CD14-positive monocyte (primary cell): ENCODE data around the gene NTM. TPM values are rescaled to one million over a fixed set of nuclear protein-coding genes. Genes with fewer than 3 reads are reported as not detected.

Experiments used
- DNase-seq, 3 donors: peaks; one replicate each; pipeline ENCODE4 v3.0.0-alpha.2; 2011 to 2022
- H2AFZ ChIP-seq: 2 replicates; pipeline ENCODE4 v1.6.0; 2012; ENCODE audit warnings: mild to moderate bottlenecking, low read depth, low read length, inconsistent platforms; ENCODE audit not compliant: insufficient read depth, poor library complexity, severe bottlenecking
- H3K27ac ChIP-seq, 2 donors: 1 replicate in 1 of 2; 2 replicates in 1 of 2; pipeline ENCODE4 v1.5.1; 2012 to 2013; ENCODE audit warnings: low read length in 2 of 2, control low read depth in 1 of 2, inconsistent platforms in 1 of 2, low read depth in 1 of 2, mild to moderate bottlenecking in 1 of 2
- H3K27me3 ChIP-seq, 2 donors: one replicate each; pipeline versions ENCODE4 v1.6.0 to v1.6.1; 2011 to 2013; ENCODE audit warnings: low read length in 2 of 2; ENCODE audit not compliant: control insufficient read depth in 2 of 2, insufficient read depth in 2 of 2
- H3K36me3 ChIP-seq, 2 donors: replicated peaks in 1 of 2; 1 replicate in 1 of 2; 2 replicates in 1 of 2; pipeline versions ENCODE4 v1.5.1 to v1.6.1; 2012 to 2013; ENCODE audit warnings: low read length in 2 of 2, control low read depth in 1 of 2, inconsistent platforms in 1 of 2, mild to moderate bottlenecking in 1 of 2; ENCODE audit not compliant: insufficient read depth in 2 of 2, control insufficient read depth in 1 of 2
- H3K4me1 ChIP-seq, 2 donors: 1 replicate in 1 of 2; 2 replicates in 1 of 2; pipeline versions ENCODE4 v1.5.1 to v1.6.1; 2012 to 2013; ENCODE audit warnings: low read length in 2 of 2, control low read depth in 1 of 2, inconsistent platforms in 1 of 2, mild to moderate bottlenecking in 1 of 2, moderate library complexity in 1 of 2; ENCODE audit not compliant: insufficient read depth in 2 of 2, control insufficient read depth in 1 of 2
- H3K4me2 ChIP-seq: replicated peaks from 2 replicates; pipeline ENCODE3; 2012; ENCODE audit warnings: low read length, moderate library complexity, mild to moderate bottlenecking; ENCODE audit not compliant: poor library complexity, severe bottlenecking; ENCODE audit errors: extremely low read depth
- H3K4me3 ChIP-seq, 3 experiments: fragments of 200-600 bp in 1 of 3; sonication (generic) in 1 of 3; replicated peaks in 1 of 3; 1 replicate in 2 of 3; 2 replicates in 1 of 3; pipeline ENCODE4 v1.5.1; 2011 to 2013; ENCODE audit warnings: low read length in 3 of 3, mild to moderate bottlenecking in 3 of 3, control low read depth in 2 of 3, low read depth in 2 of 3, inconsistent platforms in 1 of 3, moderate library complexity in 1 of 3
- H3K79me2 ChIP-seq: 2 replicates; pipeline ENCODE4 v1.6.0; 2012; ENCODE audit warnings: mild to moderate bottlenecking, control low read depth, inconsistent platforms, low read length, moderate library complexity; ENCODE audit not compliant: insufficient read depth
- H3K9ac ChIP-seq: 2 replicates; pipeline ENCODE4 v1.6.0; 2017; ENCODE audit warnings: low read length, mild to moderate bottlenecking; ENCODE audit not compliant: insufficient read depth, poor library complexity, severe bottlenecking
- H3K9me3 ChIP-seq, 2 donors: replicated peaks in 1 of 2; 1 replicate in 1 of 2; 2 replicates in 1 of 2; pipeline versions ENCODE4 v1.5.1 to v1.6.1; 2012 to 2013; ENCODE audit warnings: low read length in 2 of 2, control low read depth in 1 of 2; ENCODE audit not compliant: control insufficient read depth in 1 of 2, insufficient read depth in 1 of 2
- H4K20me1 ChIP-seq: 2 replicates; pipeline ENCODE4 v1.6.0; 2012; ENCODE audit warnings: mild to moderate bottlenecking, low read length, control low read depth, moderate library complexity; ENCODE audit not compliant: insufficient read depth
- H3K27ac Mint-ChIP-seq, 7 donors: one replicate each; pipeline ENCODE4 v1.8.0; 2020; ENCODE audit warnings: mild to moderate bottlenecking in 7 of 7, mixed read lengths in 7 of 7, moderate library complexity in 6 of 7, inconsistent platforms in 2 of 7
- H3K27me3 Mint-ChIP-seq, 3 donors: one replicate each; pipeline ENCODE4 v1.8.0; 2021 to 2022; ENCODE audit warnings: low read depth in 3 of 3, mild to moderate bottlenecking in 3 of 3, mixed read lengths in 3 of 3, moderate library complexity in 3 of 3, inconsistent platforms in 1 of 3
- H3K36me3 Mint-ChIP-seq, 2 donors: one replicate each; pipeline ENCODE4 v1.8.0; 2020; ENCODE audit warnings: mixed read lengths in 2 of 2, inconsistent platforms in 1 of 2, mild to moderate bottlenecking in 1 of 2
- H3K4me1 Mint-ChIP-seq: one replicate; pipeline ENCODE4 v1.8.0; 2020; ENCODE audit warnings: mild to moderate bottlenecking, mixed read lengths
- H3K4me3 Mint-ChIP-seq, 2 donors: one replicate each; pipeline ENCODE4 v1.8.0; 2020; ENCODE audit warnings: mild to moderate bottlenecking in 2 of 2, mixed read lengths in 2 of 2, moderate library complexity in 1 of 2
- H3K9me3 Mint-ChIP-seq, 7 donors: one replicate each; pipeline ENCODE4 v1.8.0; 2020 to 2022; ENCODE audit warnings: mixed read lengths in 7 of 7, mild to moderate bottlenecking in 6 of 7, moderate library complexity in 6 of 7, inconsistent platforms in 2 of 7
- CTCF ChIP-seq: fragments of 200-600 bp; IDR thresholded peaks from one replicate; pipeline ENCODE4 v1.8.0; 2022; ENCODE audit warnings: antibody characterized with exemption, mild to moderate bottlenecking
- WGBS: methylation state at CpG from one replicate; pipeline ENCODE4 v1.1.5; 2013; ENCODE audit warnings: missing lambda C conversion rate; ENCODE audit not compliant: insufficient coverage; 5-methylcytosine and 5-hydroxymethylcytosine counted together
- intact Hi-C, 2 donors: fragments of 100-400 bp; cut with micrococcal nuclease; formaldehyde crosslinking; loops; one replicate each; pipeline versions ENCODE4 v1.15.0 to v1.15.1; 2023
- polyA plus RNA-seq, 3 donors: library from polyadenylated mRNA; depleted of rRNA in 1 of 3; unstranded in 2 of 3; stranded (reverse) in 1 of 3; fragments of 300-500 nt in 2 of 3; fragments of >200 nt in 1 of 3; fragmentation: Illumina TruSeq in 2 of 3; gene quantifications; 1 replicate in 2 of 3; 2 replicates in 1 of 3; pipeline ENCODE4 v1.2.3, GENCODE V29; 2012 to 2021

Gene NTM
- polyA plus RNA-seq, 3 donors, result not detected

GRCh38 chr11:132084433-132084832 is 714.0 kb downstream of the NTM start:
- H3K4me2 ChIP-seq, result no peak overlapping the region
- no peaks in the 10 kb centered on the region for H3K36me3 ChIP-seq
- no peak overlapping the region for H3K27ac ChIP-seq
- H3K4me3 ChIP-seq, result no peak overlapping the region
- H3K4me1 ChIP-seq, result no peaks in the 10 kb centered on the region
- Mint-ChIP-seq H3K4me1 (no peaks in the 10 kb centered on the region), H3K27me3 (peaks cover 2 to 4% (median 2%) of the 10 kb centered on the region in 3 donors), H3K27ac (no peak overlapping the region), H3K9me3 (peaks cover 22 to 59% (median 48%) of the 10 kb centered on the region in 7 donors), H3K36me3 (no peaks in the 10 kb centered on the region), H3K4me3 (no peak overlapping the region)
- DNase-seq, result no peak
- H3K9ac ChIP-seq, result no peak overlapping the region
- no peaks in the 10 kb centered on the region for H3K79me2 ChIP-seq
- TF ChIP-seq CTCF, result no peak
- H2AFZ ChIP-seq, result no peak overlapping the region
- H4K20me1 ChIP-seq, result no peaks in the 10 kb centered on the region
- H3K27me3 ChIP-seq, result no peaks in the 10 kb centered on the region
- H3K9me3 ChIP-seq, result peaks cover 36 to 47% of the 10 kb centered on the region in 2 donors
- intact Hi-C loops, result no loop called here

GRCh38 chr11:132087148-132087547 is 716.7 kb downstream of the NTM start:
- H3K36me3 ChIP-seq, result no peaks in the 10 kb centered on the region
- H3K4me3 ChIP-seq, result no peak overlapping the region
- peaks cover 3 to 8% (median 4%) of the 10 kb centered on the region in 3 donors for H3K27me3 Mint-ChIP-seq
- H3K27ac Mint-ChIP-seq, result no peak overlapping the region
- H3K79me2 ChIP-seq, result no peaks in the 10 kb centered on the region
- H4K20me1 ChIP-seq, result no peaks in the 10 kb centered on the region
- no peak overlapping the region for H3K9ac ChIP-seq
- no peaks in the 10 kb centered on the region for H3K4me1 ChIP-seq
- DNase-seq, result no peak
- peaks cover 31 to 47% of the 10 kb centered on the region in 2 donors for H3K9me3 ChIP-seq
- no peaks in the 10 kb centered on the region for H3K36me3 Mint-ChIP-seq
- H3K4me3 Mint-ChIP-seq, result no peak overlapping the region
- H3K4me1 Mint-ChIP-seq, result peaks cover 3% of the 10 kb centered on the region
- H3K27me3 ChIP-seq, result no peaks in the 10 kb centered on the region
- intact Hi-C loops, result no loop called here
- no peak overlapping the region for H3K4me2 ChIP-seq
- peaks cover 26 to 60% (median 44%) of the 10 kb centered on the region in 7 donors for H3K9me3 Mint-ChIP-seq
- H2AFZ ChIP-seq, result no peak overlapping the region
- no peak overlapping the region for H3K27ac ChIP-seq
- 100% methylated on average over 1 of the region's 1 CpG for WGBS
- TF ChIP-seq CTCF, result no peak
